ENCODE measurements around the gene AK3. TPM values are rescaled to one million over a fixed set of nuclear protein-coding genes. Genes with fewer than 3 reads are reported as not detected.

Gene AK3
- total RNA-seq, 1 experiment from 2014 or later: 15.9 TPM

- no peak for DNase-seq (ENCODE audit: low read depth, low spot score)
- BruUV-seq (replicated peaks): no TSS peak
- peaks cover 5% of the 10 kb centered on the region; the same call in 1 of the 2 replicates for H3K36me3 ChIP-seq (ENCODE audit: control insufficient read depth, insufficient read depth, low read length)
- H3K4me1 ChIP-seq (ENCODE audit: control insufficient read depth, insufficient read depth, low read length): no peaks in the 10 kb centered on the region
- CTCF ChIA-PET: no interaction called here
- TF ChIP-seq CTCF (IDR thresholded peaks at IDR 0.05): no peak
- no peak for TF ChIP-seq POLR2AphosphoS5 (IDR thresholded peaks at IDR 0.05; ENCODE audit: low read depth, low read length)
- TF ChIP-seq TCF7L2 (IDR thresholded peaks at IDR 0.05; ENCODE audit: low read depth, low read length): no peak
- no peak for TF ChIP-seq SIN3A (IDR thresholded peaks at IDR 0.05; ENCODE audit: borderline replicate concordance, insufficient read depth, low read depth, low read length)
- TF ChIP-seq REST (IDR thresholded peaks at IDR 0.05; ENCODE audit: insufficient read depth in 1 of 2, low read depth in 2 of 2, low read length in 1 of 2): no peak
- intact Hi-C loops (cut with micrococcal nuclease; ENCODE audit: unreplicated experiment): no loop called here
- no peak for ATAC-seq
- H3K4me3 ChIP-seq (ENCODE audit: low read depth in 2 of 2, low read length in 2 of 2): peak overlapping the region; percentile 57 to 58
- POLR2A ChIA-PET: no interaction called here
- H3K27me3 ChIP-seq (ENCODE audit: control insufficient read depth, insufficient read depth, low read length): no peaks in the 10 kb centered on the region
- H3K9me3 ChIP-seq (ENCODE audit: control insufficient read depth, insufficient read depth, low read depth, low read length): no peaks in the 10 kb centered on the region
- in situ Hi-C loops (cut with HindIII; ENCODE audit: low pct_unique_long_range_greater_than_20kb, low sequenced_read_pairs): no loop called here
- peak overlapping the region; percentile 40 for H3K27ac ChIP-seq (ENCODE audit: low read length)
Observed at GRCh38 chr9:4738866-4739586, 2.0 kb downstream of the AK3 start.

GRCh38 chr9:4734150-4734549 lies 6.9 kb downstream of the AK3 start:
- ATAC-seq: no peak
- TF ChIP-seq SIN3A (IDR thresholded peaks at IDR 0.05; ENCODE audit: borderline replicate concordance, insufficient read depth, low read depth, low read length) (no peak), REST (IDR thresholded peaks at IDR 0.05; ENCODE audit: insufficient read depth in 1 of 2, low read depth in 2 of 2, low read length in 1 of 2) (no peak), POLR2AphosphoS5 (IDR thresholded peaks at IDR 0.05; ENCODE audit: low read depth, low read length) (no peak), CTCF (IDR thresholded peaks at IDR 0.05) (no peak), TCF7L2 (IDR thresholded peaks at IDR 0.05; ENCODE audit: low read depth, low read length) (no peak)

More at GRCh38 chr9:4734150-4734549, 6.9 kb downstream of the AK3 start:
- POLR2A ChIA-PET: no interaction called here
- CTCF ChIA-PET: no interaction called here
- no peaks in the 10 kb centered on the region for H3K27me3 ChIP-seq (ENCODE audit: control insufficient read depth, insufficient read depth, low read length)
- no peak for DNase-seq (ENCODE audit: low read depth, low spot score)
- H3K4me3 ChIP-seq (ENCODE audit: low read depth in 2 of 2, low read length in 2 of 2): no peak overlapping the region
- intact Hi-C loops (cut with micrococcal nuclease; ENCODE audit: unreplicated experiment): no loop called here
- no peaks in the 10 kb centered on the region for H3K4me1 ChIP-seq (ENCODE audit: control insufficient read depth, insufficient read depth, low read length)
- no peak overlapping the region for H3K27ac ChIP-seq (ENCODE audit: low read length)
- H3K36me3 ChIP-seq (ENCODE audit: control insufficient read depth, insufficient read depth, low read length): no peaks in the 10 kb centered on the region
- no peaks in the 10 kb centered on the region for H3K9me3 ChIP-seq (ENCODE audit: control insufficient read depth, insufficient read depth, low read depth, low read length)
- no TSS peak for BruUV-seq (replicated peaks)
- in situ Hi-C loops (cut with HindIII; ENCODE audit: low pct_unique_long_range_greater_than_20kb, low sequenced_read_pairs): no loop called here

Data from Panc1 (cell line).